GM21723 (cell line): ENCODE results near the gene TMEM132A.

Source experiments
- ATAC-seq: cut with Tn5 transposase; IDR thresholded peaks from one replicate; pipeline ENCODE4 v1.9.1; 2021; ENCODE audit warnings: mild to moderate bottlenecking, moderate library complexity; ENCODE audit not compliant: unreplicated experiment

TMEM132A gene

GRCh38 chr11:60985501-60985900 lies 61.2 kb downstream of the TMEM132A start:
- no peak for ATAC-seq

- ATAC-seq = no peak
Observed at GRCh38 chr11:60985991-60986915, 62.0 kb downstream of the TMEM132A start.
